Embryonic facial prominence (tissue), 1 donor: ENCODE data around the gene PDE1C.

Experiments used
- DNase-seq: peaks from one replicate; pipeline ENCODE4 v3.0.0-alpha.2; 2016; ENCODE audit errors: extremely low spot score

Gene PDE1C

GRCh38 chr7:31893365-31893764, 176.8 kb downstream of the PDE1C start:
- no peak for DNase-seq

DNA sequence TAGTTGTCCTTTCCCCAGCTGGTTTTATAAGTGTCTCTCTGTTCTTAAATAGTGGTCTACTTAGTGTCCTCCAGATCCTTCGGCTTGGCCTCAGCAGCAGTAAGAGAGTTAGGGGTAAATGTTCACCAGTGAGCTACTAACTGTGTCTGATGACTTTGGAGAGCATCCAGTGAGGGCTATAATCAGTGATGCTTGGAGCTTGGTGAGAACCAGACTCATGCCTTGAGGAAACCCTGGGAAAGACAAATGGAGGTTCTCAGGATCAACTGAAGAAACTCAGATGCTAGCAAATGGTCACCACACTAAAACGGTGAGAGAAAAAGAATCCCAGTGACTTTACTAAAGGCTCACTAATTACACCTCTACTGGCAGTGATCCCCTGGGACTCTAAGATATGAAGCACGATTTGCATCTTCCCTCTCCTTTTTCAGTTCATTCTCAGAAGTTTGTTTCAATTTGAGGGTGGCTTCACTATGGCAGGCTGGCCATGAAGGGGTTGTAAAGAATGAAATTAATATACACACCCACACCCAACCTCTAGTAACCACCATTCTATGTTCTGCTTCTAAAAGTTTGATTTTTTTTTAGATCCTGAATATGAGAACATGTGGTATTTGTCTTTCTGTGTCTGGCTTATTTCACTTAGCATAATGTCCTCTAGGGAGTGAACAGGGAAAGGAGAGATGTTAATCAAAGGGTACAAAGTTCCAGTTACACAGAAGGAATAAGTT, 177.9 kb downstream of the PDE1C start:
- DNase-seq, result no peak

DNA sequence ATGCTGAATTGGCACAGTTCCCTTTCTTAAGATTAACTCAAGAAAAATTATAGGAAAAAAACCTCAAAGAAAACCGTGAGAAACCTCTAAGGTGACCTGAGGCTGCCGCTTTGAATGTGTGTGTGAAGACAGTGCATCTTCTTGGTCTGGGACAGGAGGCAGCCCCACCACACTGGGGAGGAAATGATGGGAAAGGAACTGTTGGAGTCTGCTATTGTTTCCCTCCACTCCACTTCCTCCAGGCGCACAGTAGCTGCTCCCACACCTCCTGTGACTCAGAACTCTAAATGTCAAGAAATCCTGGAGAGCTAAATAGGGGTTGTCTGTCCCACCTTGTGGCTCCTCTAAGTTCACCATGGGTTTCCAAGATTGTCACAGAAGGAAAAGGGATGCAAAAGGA, 179.4 kb downstream of the PDE1C start:
- DNase-seq, result no peak

DNA sequence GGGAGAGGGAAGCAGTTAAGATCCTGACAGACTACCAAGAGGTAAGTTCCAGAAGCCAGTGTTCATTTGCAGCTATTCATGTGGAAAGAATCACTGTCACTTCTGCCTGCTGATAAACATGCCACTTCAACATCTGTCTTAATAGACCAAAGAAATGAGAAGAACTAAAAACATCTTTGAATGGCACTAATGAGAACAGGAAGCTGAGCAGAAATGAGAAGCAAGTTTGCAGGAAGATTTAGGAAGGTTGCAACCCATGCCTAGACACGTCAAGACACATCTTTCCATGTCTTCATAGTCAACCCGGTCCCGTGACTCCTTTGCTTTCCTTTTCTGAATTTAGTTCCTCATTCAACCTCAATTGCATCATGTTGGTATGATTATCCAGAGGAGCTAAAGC, 180.0 kb downstream of the PDE1C start:
- DNase-seq, result no peak

- no peak for DNase-seq
These were observed 183.2 kb downstream of the PDE1C start for GRCh38 chr7:31887006-31887405.

DNA sequence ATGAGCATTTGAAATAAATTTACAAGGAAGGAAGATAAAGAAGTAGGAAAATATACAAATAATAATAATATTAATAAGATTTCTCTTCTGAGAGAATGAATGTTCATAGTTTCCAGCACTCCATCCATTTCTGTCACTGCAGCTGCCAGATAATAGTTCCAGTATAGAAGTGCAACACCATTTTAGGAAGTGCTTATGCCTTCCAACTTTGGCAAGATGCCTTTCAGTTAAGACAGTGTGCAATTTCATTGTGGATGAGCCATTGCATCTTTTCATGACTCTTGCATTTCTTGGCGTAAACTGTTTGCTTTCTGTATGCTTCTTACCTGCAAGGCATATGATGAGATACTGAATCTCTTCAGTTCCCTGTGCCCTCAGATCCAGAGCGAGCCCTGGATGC, 185.0 kb downstream of the PDE1C start:
- no peak for DNase-seq

DNA sequence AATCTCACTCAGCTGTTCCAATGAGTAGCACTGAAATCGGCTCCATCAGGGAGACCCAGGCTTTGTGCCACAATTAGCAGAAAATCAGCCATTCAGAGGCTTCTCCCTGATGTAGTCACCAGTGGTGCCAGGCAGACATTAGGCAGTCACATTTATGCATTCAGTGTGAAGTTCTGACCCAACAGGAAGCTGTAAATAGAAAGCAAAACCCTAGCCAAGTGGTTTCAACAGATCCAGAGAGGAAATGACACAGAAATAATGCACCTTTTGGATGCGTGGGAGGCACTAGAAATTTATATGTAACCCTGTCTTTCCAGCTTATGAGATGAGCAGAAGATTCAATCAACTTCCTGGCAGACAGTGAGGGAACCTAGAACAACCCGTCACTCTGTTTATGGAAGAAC, 186.4 kb downstream of the PDE1C start:
- DNase-seq, result no peak

- DNase-seq, result no peak
These were observed 188.0 kb downstream of the PDE1C start for GRCh38 chr7:31882187-31882586.

DNA sequence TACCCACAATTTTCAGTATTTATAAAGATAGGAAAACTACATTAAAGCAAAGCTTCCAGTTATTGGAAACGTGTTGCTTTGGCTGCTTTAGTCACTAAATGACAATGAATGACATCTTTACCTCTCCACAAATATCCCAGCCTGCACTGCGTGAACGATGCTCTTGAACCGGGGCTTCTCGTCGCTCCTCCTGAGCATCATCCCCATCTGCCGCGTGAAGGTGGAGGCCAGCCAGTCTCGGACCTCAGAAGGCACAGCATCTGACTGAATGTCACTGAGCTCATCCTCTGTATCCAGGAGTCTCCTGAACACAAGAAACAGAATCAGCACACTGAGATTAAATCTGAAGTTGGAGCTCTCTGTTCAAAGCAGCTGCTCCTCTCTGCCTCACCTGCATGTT, 191.3 kb downstream of the PDE1C start:
- no peak for DNase-seq

DNA sequence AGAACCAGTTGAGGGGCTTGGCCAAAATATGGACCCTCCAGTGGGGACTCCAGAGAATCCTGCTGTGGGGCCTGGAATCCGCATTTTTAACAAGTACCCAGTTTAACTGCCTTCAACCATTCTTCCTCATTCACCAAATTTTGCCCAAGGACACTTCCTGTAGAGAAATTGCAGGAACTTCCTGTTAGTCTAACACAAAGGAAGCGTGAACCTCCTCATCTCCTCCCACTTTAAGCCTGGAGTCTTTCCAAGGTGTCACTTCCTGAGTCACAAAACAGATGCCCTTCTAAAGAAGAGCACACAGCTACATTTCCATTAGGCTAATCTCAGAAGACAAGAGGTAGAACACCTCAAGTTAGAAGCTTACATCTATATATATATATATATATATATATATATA, 194.8 kb downstream of the PDE1C start:
- no peak for DNase-seq

DNA sequence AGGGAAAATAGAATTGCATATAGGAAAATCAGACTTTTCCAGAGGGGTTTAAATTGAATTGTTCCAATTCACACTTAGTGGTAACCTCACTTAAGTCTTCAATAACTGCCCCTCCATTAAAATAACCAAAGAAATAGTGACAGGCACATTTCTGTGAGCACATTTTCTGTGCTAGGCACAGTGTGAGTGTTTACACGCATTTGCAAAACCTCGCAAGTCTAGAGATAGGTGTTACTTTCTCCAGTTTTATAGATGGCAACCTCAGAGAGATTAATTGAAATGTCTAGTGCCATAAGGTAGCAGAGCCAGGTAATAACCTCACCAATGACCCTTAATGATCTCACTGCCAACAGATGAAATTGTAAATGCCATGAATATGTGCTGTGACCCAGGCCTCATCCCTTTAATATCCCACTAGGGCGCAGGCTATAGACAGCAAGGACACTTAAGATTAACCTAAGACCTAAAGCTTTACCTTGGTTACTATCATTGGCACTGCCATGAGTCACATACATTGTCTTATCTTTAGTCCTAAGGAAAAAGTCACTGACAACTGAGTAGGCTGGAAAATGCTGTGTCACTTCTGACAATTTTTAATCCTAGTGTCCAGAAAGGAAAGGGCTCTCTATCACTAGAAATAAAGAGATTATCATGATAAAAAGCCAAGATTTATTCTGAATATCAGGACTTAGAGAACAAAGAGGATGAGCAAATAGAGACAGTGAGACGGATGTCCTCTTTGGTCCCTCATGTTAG, 195.4 kb downstream of the PDE1C start:
- no peak for DNase-seq

DNA sequence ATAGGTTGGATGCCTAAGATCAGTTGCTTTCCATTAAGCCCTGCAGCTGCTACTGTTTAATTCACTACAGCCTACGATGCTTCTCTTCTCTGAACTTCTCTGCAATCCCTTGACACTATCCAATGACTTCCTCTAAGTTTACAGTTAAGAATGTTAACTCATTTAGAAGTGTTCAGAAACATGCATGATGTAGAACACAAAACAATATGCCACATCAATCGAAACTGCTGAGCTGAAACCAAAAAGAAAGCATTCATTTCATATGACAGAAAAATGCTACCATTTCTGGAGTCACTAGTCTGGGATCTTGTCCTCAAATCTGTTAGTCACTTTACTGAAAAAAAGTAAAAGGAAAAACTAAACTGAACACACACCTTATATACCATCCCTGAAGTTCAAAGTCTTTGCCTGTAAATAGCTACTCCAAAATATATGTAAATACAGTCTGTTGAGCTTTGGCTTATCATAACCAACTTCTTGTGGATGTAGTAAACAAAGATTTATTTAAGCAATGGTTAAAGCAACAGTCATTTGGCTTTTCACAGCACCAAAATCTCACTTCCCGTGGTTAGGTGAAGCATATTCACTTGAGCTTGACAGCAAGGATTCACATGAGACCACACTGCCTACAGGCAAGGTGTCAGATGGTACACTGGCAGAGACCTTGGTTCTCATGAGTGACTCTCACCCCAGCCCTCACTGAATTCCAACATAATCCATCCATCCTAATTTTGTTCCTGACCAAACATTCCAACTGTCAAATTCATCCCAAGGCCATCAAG, 196.2 kb downstream of the PDE1C start:
- DNase-seq, result no peak

DNA sequence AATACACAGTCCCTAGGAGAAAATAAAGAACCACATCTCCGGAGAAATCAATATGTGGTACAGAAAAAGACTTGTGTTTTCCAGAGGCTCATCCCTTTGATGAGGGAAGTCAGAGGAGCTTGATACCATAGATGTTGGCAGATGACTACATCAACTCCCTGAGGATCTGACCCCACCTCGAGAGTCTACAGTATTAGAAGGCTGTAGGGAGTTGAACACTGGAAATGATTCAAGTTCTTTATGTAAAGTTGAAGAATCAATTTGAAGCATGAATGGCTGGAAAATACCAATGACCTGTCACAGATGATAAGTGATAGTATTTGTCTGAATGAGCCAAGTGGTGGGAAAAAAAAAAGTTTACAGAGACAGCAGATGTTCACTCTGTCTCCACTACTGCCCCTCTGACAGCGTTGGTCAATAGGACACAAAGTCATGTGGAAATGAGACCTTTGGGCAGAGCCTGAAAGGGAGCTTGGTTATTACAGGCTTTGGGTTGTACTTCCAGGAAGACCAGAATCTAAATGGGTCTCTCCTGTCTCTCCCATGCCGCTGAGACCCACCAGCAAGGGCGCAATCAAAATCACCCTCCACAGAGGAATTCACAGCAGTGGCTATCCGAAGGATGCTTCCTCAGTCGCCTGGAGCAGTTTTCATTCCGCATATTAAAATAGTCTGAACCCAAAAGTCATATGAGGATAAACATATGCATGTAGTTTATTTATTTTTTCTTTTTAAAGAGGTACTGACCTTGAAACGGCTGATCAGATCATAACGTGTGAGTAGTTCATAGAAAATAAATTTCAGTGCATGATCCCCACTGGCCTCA, 197.4 kb downstream of the PDE1C start:
- DNase-seq, result no peak

GRCh38 chr7:31864646-31865045, 205.6 kb downstream of the PDE1C start:
- DNase-seq, result no peak

GRCh38 chr7:31860925-31861324, 209.3 kb downstream of the PDE1C start:
- no peak for DNase-seq

DNA sequence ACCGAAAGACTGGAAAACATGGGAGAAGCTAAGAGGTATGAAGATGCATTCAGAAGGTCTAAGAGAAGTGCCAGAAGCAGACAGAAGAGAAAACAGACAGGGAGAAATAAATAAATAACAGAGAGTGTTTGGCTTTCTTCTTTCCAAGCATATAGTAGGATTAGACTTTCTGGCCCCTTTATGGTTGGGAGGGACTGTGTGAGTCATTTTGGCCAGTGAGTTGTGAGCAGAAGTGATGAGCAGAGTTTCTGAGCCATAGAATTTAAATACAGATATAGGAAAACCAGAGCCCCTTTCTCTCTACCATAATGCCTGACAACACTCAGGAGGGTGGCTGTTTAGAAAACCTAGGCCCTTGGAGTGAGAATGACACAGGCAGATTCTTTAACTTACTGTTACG, 212.2 kb downstream of the PDE1C start:
- DNase-seq, result no peak

DNA sequence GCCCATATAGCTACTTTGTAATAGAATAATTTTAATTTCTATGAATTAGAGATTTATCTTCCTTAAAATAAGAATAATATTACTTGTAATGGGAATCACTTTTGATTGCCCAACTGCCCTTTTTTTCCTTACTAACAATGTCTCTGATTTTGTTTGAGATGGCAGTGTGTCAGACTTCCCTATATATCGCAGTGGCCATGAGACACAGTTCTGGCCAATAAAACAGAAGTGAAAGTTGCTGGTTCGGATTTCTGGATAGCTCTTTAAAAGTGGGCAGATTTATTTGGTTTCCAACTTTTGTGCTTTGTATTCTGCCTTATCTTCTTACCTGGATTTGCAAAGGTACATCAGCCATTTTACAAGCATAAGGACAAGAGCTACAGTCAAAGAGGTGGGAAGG, 213.0 kb downstream of the PDE1C start:
- DNase-seq, result no peak

DNA sequence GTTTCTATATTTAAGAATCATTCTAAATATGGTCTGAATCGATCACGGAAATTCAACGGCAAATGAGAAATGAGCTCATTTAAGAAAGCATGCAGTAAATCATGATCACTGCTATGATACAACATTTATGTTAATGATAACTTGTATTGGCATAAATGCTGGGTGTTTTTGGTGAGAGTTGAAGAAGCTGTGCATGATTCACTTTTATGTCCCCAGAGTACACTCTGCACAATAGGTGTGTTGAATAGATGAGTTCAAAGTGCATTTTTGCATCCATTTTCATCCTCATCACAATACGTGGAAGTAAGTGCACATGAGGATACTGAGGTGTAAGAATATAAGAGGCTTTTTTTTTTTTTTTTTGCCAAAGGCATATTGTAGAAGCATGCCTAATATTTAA, 213.9 kb downstream of the PDE1C start:
- no peak for DNase-seq

DNA sequence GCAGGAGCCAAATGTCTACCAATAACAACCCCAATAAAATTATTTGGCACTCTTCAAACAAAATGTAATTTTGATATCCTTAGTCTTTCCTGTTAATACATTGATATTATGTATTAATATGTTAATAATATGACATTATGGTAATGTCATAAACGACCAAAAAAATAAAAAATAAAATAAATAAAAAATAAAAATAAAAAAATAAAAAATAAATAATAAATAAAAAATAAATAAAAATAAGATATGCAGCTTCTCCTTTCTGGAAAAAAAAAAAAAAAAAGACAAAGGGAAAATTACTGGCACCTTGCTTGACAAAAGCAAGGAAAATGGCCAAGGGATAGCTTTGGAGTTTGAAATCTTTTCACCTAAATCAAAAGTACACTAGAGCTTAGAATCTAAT, 214.7 kb downstream of the PDE1C start:
- no peak for DNase-seq

- DNase-seq, result no peak
These were observed 216.8 kb downstream of the PDE1C start for GRCh38 chr7:31853380-31853779.

- no peak for DNase-seq
These were observed 217.7 kb downstream of the PDE1C start for GRCh38 chr7:31852462-31852861.

DNA sequence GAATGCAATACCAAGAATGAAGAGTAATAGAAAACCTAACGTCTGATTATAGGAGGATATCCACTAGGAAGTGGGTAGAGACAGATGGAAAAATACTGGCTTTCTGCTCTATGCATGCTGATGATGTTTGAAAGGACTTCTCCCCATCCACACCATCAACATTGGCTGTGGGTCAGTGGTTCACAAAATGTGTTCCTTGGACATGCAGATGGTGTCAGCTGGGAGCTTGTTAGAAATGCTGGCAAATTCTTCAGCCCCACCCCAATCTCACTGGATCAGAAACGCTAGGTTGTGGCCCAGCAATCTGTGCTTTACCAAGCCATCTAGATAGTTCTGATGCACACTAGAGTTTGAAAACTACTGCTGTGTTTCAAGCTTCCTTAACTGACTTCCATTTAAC, 219.1 kb downstream of the PDE1C start:
- DNase-seq, result no peak
